Islet precursor cell (in vitro differentiated cells): Measurements from ENCODE around the gene SFR1.

Experiments used
- DNase-seq: peaks from one replicate; pipeline ENCODE4 v3.0.0-alpha.2; 2018

Gene SFR1

GRCh38 chr10:104121485-104122224 lies at the start of gene SFR1:
Gene SFR1, plus strand, starts transcription at chr10:104122171. Its CDS starts 13 bp downstream, at chr10:104122184.
- peak; percentile 99 for DNase-seq

GRCh38 chr10:104072786-104073185 lies 49.2 kb upstream of the SFR1 start:
- DNase-seq, result peak; percentile 22

DNA sequence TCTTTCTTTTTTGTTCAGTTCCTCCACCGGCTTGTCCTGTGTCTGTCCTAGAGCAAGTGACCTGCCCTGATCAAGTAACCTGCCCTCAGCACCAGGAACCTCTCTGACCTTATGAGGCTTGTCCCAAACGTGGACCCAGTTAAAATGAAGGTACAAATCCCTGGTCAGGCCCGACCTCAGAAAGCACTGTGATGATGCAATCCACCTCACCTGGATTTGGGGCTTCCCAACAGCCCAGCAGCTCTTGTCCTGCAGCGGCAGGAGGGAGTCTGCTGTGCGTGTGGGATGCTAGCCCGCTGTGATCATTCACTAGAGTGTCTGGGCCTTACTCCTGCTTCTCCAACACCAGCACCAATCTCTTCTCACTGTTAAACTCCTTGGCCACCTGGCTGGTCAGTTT lies 47.5 kb upstream of the SFR1 start:
- DNase-seq, result no peak

DNA sequence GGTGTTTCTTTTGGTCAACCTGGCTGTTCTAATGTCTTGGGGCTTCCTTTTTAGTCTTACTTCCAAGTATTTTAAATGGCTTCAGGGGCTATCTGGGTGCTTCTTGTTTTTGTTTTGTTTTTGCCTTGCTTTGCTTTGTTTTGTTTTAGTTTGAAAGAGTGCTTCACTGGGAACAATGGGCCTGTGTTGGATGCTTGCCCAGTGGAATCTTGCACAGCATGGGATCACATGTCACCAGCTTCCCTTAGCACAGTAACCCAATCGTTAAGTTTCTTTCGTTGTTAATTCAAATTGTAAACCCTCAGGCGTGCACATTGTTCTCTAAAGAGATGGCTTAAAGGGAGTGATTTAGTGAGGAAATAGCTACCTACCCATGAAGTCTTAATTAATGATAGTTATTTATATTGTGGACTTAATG lies 45.2 kb upstream of the SFR1 start:
- DNase-seq, result no peak

- no peak for DNase-seq
These were observed 44.7 kb upstream of the SFR1 start for GRCh38 chr10:104077247-104077646.

DNA sequence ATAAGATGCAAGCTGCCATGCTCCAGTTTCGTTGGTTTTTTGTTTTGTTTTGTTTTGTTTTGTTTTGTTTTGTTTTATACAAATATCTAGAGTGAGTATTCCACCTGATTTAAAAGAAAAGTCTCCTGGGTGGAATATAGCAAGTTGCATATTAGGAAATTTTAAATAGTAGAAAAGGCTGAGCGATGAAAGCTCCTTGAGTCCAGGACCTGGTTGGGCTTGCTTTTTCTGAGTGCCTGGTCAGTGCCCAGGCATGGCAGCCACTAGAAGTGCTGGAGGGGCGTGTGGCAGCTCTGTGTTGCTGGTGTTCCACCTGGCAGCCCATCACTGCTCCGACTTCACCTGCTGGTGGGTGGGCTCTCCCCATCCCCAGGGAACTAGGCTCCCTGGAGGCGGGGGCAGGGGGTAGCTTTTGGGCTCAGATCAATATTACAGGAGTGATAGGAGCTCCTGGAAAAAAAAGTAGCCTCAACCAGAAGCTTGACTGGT lies 44.3 kb upstream of the SFR1 start:
- DNase-seq, result no peak

DNA sequence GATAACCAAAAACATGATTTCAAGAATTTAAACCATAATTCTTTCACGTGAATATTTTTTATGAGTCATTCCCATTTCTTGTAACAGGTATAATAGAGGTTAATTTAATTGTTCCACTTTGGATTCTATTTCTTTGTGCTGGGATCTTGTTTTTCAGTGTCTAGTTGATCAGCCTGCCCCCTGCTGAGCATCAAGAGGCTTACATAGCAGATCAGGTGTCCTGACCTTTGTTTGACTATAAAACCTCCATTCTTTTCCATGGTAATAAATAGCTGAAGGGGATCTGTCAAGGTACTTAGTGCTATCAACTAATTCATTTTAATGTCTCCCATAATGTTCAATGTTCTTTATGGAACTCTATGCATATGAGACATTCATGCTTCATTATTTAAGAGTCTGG lies 41.2 kb upstream of the SFR1 start:
- no peak for DNase-seq

DNA sequence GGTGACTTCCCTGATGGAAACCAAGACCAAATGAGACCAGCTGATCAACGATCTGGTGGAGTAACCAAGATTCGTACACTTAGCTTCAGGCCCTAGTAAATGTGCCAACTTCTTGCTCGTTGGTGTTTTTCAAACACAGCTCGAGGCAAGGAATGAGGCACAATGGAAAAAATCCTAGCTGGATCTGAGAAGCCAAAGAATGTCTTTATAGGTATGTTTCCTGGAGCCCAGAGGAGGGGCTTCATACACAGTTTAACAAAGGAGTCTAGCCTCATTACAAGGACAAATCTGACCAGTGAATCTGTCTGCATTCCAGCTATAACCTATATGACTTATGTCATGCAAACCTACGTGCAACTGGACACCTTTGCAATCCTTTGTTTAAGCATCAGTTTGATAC lies 40.0 kb upstream of the SFR1 start:
- no peak for DNase-seq

GRCh38 chr10:104084482-104085142 lies 37.4 kb upstream of the SFR1 start:
- no peak for DNase-seq

DNA sequence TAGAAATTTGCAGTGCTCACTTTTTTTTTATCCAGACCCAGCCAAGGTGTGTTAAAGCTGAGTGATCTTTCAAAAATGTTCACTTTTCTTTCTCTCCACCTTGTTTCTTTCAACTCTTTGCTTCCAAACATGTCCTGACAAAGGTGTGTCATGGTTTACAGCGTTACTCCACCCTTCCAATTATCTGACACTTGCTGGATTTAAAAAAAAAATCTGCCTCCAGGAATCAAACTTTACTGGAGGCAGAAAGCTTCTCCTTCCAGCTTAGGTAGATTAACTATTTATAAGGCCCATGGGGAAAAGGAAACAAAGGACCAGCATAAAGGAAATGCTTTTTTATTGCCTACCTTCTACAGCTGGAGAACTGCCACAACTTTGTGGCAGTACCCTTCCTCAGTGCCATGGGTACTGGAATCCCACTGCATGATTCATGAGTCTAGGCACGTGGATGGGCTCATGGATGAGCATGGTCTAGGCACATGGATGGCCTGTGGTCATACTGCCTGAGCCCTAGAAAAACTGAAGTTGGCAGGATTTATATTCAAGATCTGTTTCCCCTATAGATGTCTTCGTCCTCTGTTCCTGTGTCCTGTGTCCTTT lies 36.1 kb upstream of the SFR1 start, which contains the start of gene COL17A1:
COL17A1 (minus strand) TSS at position 80 of the 600 bp plus-strand sequence. CDS start 5,207 bp downstream, outside the sequence.
- no peak for DNase-seq

DNA sequence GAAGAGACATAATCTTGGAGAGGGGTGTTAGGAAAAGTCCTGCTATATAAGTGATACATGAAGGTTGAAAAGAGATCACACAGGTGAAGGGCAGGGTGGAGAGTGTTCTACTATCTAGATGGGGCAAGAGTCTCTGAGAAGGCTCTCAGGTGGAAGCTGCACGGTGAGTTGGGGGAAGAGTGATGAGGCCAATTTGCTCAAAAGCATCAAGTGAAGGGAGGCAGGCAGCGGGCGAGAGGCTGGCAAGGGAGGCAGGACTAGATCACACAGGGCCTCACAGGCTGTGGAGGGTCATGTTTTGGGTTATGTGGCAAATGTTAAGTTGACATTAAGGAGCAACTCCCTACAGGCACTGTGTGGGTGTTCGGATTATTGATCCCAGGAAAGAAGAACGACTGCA lies 33.7 kb upstream of the SFR1 start:
- DNase-seq, result no peak

GRCh38 chr10:104089621-104090020 lies 32.4 kb upstream of the SFR1 start:
- no peak for DNase-seq

GRCh38 chr10:104090611-104091010 lies 31.4 kb upstream of the SFR1 start:
- DNase-seq, result no peak

GRCh38 chr10:104092749-104093148 lies 29.2 kb upstream of the SFR1 start:
- DNase-seq, result no peak

GRCh38 chr10:104096692-104097091 lies 25.3 kb upstream of the SFR1 start:
- no peak for DNase-seq

GRCh38 chr10:104098358-104098925 lies 23.5 kb upstream of the SFR1 start:
- DNase-seq, result no peak

- no peak for DNase-seq
These were observed 22.7 kb upstream of the SFR1 start for GRCh38 chr10:104099269-104099668.

- no peak for DNase-seq
These were observed 22.0 kb upstream of the SFR1 start for GRCh38 chr10:104099941-104100340.

DNA sequence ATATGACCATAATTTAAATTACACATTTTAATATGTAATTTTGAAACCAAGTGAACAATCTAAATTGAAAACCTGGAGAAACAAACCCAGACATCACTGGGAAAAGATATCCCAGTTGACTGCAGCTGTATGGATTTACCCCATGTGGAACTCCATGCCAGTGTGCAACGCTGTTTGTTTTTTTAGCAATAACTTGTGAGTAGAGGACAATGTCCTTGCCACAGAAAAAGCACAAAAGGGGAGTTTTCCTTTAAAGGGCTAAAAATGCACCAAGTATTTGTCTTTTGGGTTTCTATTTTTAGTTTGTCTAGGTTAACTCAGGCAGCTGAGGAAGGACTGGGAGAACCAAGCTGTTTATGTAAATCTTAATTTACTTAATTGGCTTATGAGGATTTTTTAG lies 21.2 kb upstream of the SFR1 start:
- DNase-seq, result no peak

DNA sequence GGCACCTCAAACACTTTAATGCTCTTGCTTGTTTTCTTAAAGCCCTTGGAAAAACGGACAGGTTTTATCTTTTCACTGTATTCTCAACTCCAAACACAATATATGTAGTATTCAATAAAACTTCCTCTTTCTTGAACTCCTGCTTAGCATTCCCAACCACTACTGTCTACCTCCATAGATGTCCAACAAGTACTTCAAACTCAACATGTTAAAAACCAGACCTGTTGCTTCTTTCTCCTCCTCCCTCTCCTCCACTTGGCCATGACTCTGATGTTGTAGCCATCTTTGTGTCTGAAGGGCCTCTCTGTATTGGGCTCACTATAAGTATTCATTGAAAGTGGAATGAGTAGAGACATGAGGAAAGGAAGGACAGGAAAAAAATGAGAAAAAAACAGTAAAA lies 20.1 kb upstream of the SFR1 start:
- DNase-seq, result no peak

DNA sequence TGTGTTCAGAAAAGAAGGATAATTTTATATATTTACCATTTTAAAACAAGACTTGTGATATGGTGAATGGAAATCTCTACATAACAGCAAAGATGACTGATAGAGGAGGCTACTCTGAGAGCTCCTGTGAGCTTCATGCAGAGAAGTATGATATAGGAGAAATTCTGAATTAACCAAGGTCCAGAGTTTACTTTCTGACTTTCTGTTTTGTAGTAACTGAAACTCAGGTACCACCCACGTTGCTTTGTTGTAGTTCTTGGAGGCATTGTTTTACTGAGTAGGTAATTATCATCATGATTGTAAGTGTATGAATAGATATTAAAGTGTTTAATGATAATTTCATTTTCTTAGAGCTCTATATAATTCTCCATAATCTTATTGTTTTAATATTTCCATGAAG lies 18.0 kb upstream of the SFR1 start:
- no peak for DNase-seq

- DNase-seq, result no peak
These were observed 17.6 kb upstream of the SFR1 start for GRCh38 chr10:104104418-104104817.

GRCh38 chr10:104104926-104105325 lies 17.0 kb upstream of the SFR1 start:
- no peak for DNase-seq
